Measurements from ENCODE around the gene SPATA1.
"Not testable (repeated sequence)": the region's sequence is repeated elsewhere in the genome, so short reads cannot be mapped to it uniquely, and the experiment has no call there.

DNA sequence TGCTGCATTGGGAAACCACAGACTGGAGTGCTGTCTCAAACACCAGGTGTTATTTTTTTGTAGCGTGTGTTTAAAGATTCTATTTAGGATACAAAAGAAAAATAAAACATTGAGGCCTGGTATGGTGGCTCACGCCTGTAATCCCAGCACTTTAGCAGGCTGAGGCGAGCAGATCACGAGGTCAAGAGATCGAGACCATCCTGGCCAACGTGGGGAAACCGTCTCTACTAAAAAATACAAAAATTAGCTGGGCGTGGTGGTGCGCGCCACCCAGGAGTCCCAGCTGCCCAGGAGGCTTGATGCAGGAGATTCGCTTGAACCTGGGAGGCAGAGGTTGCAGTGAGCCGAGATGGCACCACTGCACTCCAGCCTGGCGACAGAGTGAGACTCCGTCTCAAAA, 1.7 kb downstream of the SPATA1 start:
- not testable (repeated sequence) for TF ChIP-seq POLR2A (IDR thresholded peaks at IDR 0.05)
- TF ChIP-seq, protein P1, sequence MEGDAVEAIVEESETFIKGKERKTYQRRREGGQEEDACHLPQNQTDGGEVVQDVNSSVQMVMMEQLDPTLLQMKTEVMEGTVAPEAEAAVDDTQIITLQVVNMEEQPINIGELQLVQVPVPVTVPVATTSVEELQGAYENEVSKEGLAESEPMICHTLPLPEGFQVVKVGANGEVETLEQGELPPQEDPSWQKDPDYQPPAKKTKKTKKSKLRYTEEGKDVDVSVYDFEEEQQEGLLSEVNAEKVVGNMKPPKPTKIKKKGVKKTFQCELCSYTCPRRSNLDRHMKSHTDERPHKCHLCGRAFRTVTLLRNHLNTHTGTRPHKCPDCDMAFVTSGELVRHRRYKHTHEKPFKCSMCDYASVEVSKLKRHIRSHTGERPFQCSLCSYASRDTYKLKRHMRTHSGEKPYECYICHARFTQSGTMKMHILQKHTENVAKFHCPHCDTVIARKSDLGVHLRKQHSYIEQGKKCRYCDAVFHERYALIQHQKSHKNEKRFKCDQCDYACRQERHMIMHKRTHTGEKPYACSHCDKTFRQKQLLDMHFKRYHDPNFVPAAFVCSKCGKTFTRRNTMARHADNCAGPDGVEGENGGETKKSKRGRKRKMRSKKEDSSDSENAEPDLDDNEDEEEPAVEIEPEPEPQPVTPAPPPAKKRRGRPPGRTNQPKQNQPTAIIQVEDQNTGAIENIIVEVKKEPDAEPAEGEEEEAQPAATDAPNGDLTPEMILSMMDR (IDR thresholded peaks at IDR 0.05), result not testable (repeated sequence)
